ENCODE measurements around the gene RIPOR3.
A peak's percentile ranks its signal among the peaks of the same experiment; 100 is the strongest.

Gene RIPOR3

DNA sequence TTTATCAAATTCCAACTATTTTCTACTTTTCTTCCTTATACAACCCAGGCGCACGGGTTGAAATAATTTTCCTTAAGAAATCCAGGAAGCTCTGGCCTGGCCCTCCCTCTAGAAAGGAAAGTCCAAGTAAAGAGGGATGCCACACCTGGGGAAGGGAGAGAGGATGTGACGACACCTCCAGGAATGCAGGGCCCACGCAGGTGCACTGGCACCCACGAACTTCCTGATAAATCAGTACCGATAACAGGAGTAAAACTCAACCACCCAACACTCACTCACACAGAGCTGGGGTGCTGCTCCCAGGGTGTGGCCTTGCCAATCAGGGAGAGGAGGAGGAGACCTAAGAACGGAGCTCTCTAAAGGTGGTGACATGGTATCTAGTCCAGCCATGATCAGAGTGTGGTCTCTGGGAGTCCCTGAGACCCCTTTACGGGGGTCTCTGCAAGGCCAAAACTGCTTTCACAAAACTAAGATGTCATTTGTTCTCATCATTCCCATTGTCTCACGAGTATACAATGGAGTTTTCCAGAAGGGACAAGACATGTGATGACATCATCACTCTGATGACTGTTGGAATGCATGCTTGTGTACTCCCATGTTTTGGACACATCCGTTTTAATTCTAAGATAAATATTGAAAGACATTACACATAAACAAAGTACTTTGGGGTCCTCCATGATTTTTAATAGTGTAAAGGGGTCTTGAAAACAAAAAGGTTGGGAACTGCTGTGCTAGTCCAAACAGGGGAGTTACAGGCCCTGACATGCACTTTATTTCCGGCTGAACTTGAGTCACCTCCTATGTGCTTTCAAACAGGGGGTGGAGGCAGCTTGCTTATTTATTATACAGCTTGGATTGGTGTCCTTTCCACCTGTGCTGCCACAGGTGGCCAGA lies 37.9 kb upstream of the RIPOR3 start:
- no peak for TF ChIP-seq GATA1 (IDR thresholded peaks at IDR 0.05; ENCODE audit: low read depth, low read length)
- TF ChIP-seq POLR2A (IDR thresholded peaks at IDR 0.05; ENCODE audit: low read length): no peak
- DNase-seq: peak in 1 of 2 experiments; percentile 41

GRCh38 chr20:50728486-50728980 lies 37.2 kb upstream of the RIPOR3 start:
- no peak for DNase-seq
- TF ChIP-seq GATA1 (IDR thresholded peaks at IDR 0.05; ENCODE audit: low read depth, low read length): no peak

- no peak for DNase-seq
- TF ChIP-seq GATA1 (IDR thresholded peaks at IDR 0.05; ENCODE audit: low read depth, low read length) (no peak), POLR2A (IDR thresholded peaks at IDR 0.05; ENCODE audit: low read length) (no peak)
Observed at GRCh38 chr20:50727792-50728485, 36.6 kb upstream of the RIPOR3 start.

- TF ChIP-seq POLR2A (IDR thresholded peaks at IDR 0.05; ENCODE audit: low read length) (no peak), GATA1 (IDR thresholded peaks at IDR 0.05; ENCODE audit: low read depth, low read length) (no peak)
- DNase-seq: no peak
Observed at GRCh38 chr20:50726955-50727791, 35.8 kb upstream of the RIPOR3 start.

- TF ChIP-seq GATA1 (IDR thresholded peaks at IDR 0.05; ENCODE audit: low read depth, low read length) (no peak), POLR2A (IDR thresholded peaks at IDR 0.05; ENCODE audit: low read length) (no peak)
- no peak for DNase-seq
Observed at GRCh38 chr20:50725724-50726005, 34.3 kb upstream of the RIPOR3 start.

DNA sequence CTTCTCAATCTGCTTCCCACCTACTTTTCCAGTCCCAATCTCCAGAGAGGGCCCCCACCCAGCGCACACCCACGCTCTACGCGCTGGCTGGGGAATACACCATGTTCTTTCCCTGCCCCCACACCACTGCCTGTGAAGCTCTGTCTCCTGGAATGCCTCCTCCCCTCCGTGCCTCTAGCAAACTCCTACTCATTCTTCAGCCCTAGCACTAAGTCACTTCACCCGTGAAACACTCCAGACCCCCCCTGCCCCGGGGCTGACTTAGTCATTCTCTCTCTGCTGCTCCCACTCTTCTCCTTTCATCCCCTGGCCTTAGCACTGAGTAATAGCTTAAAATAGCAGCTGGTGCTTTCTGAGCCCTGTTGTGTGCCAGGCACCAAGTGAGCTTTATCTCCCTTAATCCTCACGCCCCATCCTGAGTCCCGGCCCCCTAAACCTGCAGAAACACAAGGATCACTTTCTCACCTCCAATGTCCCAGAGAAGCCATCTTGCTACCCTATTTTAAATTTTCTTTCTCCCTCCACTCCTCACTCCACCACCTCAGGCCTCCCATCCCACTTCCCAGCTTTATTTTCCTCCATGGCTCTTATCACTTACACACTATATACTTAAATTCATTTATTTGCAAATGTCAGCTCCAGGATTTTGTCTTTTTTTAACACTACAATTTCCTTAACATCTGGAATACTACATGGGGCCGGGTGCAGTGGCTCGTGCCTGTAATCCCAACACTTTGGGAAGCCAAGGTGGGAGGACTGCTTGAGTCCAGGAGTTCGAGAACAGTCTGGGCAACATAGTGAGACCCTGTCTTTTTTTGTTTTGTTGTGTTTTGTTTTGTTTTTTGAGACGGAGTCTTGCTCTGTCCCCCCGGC lies 33.7 kb upstream of the RIPOR3 start:
- peak in 1 of 2 experiments; percentile 36 for DNase-seq
- TF ChIP-seq GATA1 (IDR thresholded peaks at IDR 0.05; ENCODE audit: low read depth, low read length): no peak
- TF ChIP-seq POLR2A (IDR thresholded peaks at IDR 0.05; ENCODE audit: low read length): no peak

GRCh38 chr20:50724112-50724725 lies 32.9 kb upstream of the RIPOR3 start:
- no peak for DNase-seq
- TF ChIP-seq POLR2A (IDR thresholded peaks at IDR 0.05; ENCODE audit: low read length): no peak
- no peak for TF ChIP-seq GATA1 (IDR thresholded peaks at IDR 0.05; ENCODE audit: low read depth, low read length)

- TF ChIP-seq GATA1 (IDR thresholded peaks at IDR 0.05; ENCODE audit: low read depth, low read length) (no peak), POLR2A (IDR thresholded peaks at IDR 0.05; ENCODE audit: low read length) (no peak)
- DNase-seq: no peak
Observed at GRCh38 chr20:50723672-50724071, 32.3 kb upstream of the RIPOR3 start.

GRCh38 chr20:50722424-50723155 lies 31.2 kb upstream of the RIPOR3 start:
- DNase-seq: no peak
- TF ChIP-seq GATA1 (IDR thresholded peaks at IDR 0.05; ENCODE audit: low read depth, low read length) (no peak), POLR2A (IDR thresholded peaks at IDR 0.05; ENCODE audit: low read length) (no peak)

DNA sequence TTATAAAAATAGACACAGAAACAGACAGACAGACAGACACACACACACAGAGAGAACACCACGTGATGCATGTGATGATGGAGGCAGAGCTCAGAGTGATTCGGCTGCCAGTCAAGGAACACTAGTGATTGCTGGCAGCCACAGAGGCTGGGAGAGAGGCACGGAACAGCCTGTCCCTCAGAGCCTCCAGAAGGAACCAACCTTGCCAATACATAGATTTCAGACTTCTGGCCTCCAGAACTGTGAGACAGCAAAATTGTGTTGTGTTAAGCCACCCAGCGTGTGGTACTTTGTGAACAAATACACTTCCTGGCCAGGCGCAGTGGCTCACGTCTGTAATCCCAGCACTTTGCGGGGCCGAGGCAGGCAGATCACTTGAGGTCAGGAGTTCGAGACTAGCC lies 30.5 kb upstream of the RIPOR3 start:
- TF ChIP-seq GATA1 (IDR thresholded peaks at IDR 0.05; ENCODE audit: low read depth, low read length) (no peak), POLR2A (IDR thresholded peaks at IDR 0.05; ENCODE audit: low read length) (no peak)

DNA sequence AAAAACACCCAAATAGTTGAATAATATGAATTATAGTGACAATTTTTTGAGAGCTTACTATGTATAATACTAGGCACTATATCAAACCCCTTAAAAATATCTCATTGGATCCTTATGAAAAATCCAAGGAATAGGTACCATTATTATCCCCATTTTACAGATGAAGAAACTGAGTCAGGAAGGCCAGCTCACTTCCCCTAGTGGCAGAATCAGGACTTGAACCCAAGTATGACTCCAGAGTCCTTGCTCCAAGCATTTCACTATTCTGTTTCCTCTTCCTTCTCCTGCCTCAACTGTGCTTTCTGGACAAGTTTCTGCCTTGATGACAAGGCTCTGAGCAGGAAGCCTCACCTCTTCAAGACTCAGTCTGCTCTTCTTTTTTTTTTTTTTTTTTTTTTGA lies 29.2 kb upstream of the RIPOR3 start:
- no peak for TF ChIP-seq GATA1 (IDR thresholded peaks at IDR 0.05; ENCODE audit: low read depth, low read length)
- no peak for TF ChIP-seq POLR2A (IDR thresholded peaks at IDR 0.05; ENCODE audit: low read length)
- DNase-seq: no peak

More for the DNA sequence above, 30.5 kb upstream of the RIPOR3 start:
- DNase-seq: no peak

- no peak for DNase-seq
Observed at GRCh38 chr20:50720026-50720425, 28.7 kb upstream of the RIPOR3 start.

More at GRCh38 chr20:50720026-50720425, 28.7 kb upstream of the RIPOR3 start:
- TF ChIP-seq GATA1 (IDR thresholded peaks at IDR 0.05; ENCODE audit: low read depth, low read length) (no peak), POLR2A (IDR thresholded peaks at IDR 0.05; ENCODE audit: low read length) (no peak)
